HEK293 (cell line): ENCODE results near the gene PRXL2C.

ENCODE experiments used
- CTCF ChIA-PET: fragments of 350-600 bp; formaldehyde crosslinking; extraction: SDS; loops from one replicate; lab custom pipeline; 2021; ENCODE audit warnings: antibody characterized with exemption; lab: Yijun Ruan, JAX
- POLR2A ChIA-PET: fragments of 300-600 bp; formaldehyde crosslinking; extraction: SDS; loops from one replicate; lab custom pipeline; 2020; ENCODE audit warnings: antibody characterized with exemption, inconsistent platforms; lab: Yijun Ruan, JAX
- H3K27ac ChIP-seq: fragments of 200-500 bp; sonication (Bioruptor generic); 2 replicates; pipeline ENCODE4 v1.5.1; 2014; ENCODE audit warnings: low read depth, low read length, control low read depth, inconsistent platforms; ENCODE audit errors: extremely low read depth
- H3K36me3 ChIP-seq, 2 experiments: fragments of 200-500 bp in 1 of 2; sonication (Bioruptor generic) in 1 of 2; 1 replicate in 1 of 2; 2 replicates in 1 of 2; pipeline ENCODE4 v1.5.1; 2014 to 2017; ENCODE audit warnings: inconsistent platforms in 2 of 2, low read length in 2 of 2; ENCODE audit not compliant: control insufficient read depth in 2 of 2, insufficient read depth in 1 of 2
- H3K4me1 ChIP-seq: fragments of 200-500 bp; sonication (Bioruptor generic); 2 replicates; pipeline ENCODE4 v1.5.1; 2014; ENCODE audit warnings: mild to moderate bottlenecking, low read length, inconsistent platforms; ENCODE audit not compliant: control insufficient read depth, insufficient read depth
- H3K4me3 ChIP-seq: 2 replicates; pipeline ENCODE4 v1.5.1; 2011; ENCODE audit warnings: low read depth, mild to moderate bottlenecking, control low read depth, low read length, moderate library complexity
- H3K9me3 ChIP-seq: fragments of 200-500 bp; sonication (Bioruptor generic); 2 replicates; pipeline ENCODE4 v1.5.1; 2014; ENCODE audit warnings: low read depth, low read length, inconsistent platforms; ENCODE audit not compliant: control insufficient read depth, insufficient read depth
- GFI1B ChIP-seq: fragments of 450-650 bp; formaldehyde crosslinking; IDR thresholded peaks from 2 replicates; pipeline ENCODE4 v1.5.1; 2016; ENCODE audit warnings: missing biosample characterization, missing genetic modification characterization
- HOXC10 ChIP-seq: sonication (generic); formaldehyde crosslinking; IDR thresholded peaks from 2 replicates; pipeline ENCODE4 v1.8.1; 2023; ENCODE audit warnings: mild to moderate bottlenecking, missing genetic modification reagents
- IKZF3 ChIP-seq: fragments of 450-650 bp; IDR thresholded peaks from 2 replicates; pipeline ENCODE4 v1.5.0; 2018; ENCODE audit warnings: missing biosample characterization, mild to moderate bottlenecking, missing genetic modification characterization, moderate library complexity
- OSR2 ChIP-seq: fragments of 450-650 bp; formaldehyde crosslinking; IDR thresholded peaks from 2 replicates; pipeline ENCODE4 v1.5.1; 2016; ENCODE audit warnings: missing biosample characterization, missing genetic modification characterization
- RBAK ChIP-seq: fragments of 450-650 bp; formaldehyde crosslinking; IDR thresholded peaks from 2 replicates; pipeline ENCODE4 v1.5.1; 2016; ENCODE audit warnings: missing biosample characterization, missing genetic modification characterization
- REPIN1 ChIP-seq: fragments of 450-650 bp; formaldehyde crosslinking; IDR thresholded peaks from 2 replicates; pipeline ENCODE4 v1.5.1; 2017; ENCODE audit warnings: missing biosample characterization, missing genetic modification characterization, low read depth
- WT1 ChIP-seq: fragments of 450-650 bp; formaldehyde crosslinking; IDR thresholded peaks from 2 replicates; pipeline ENCODE4 v1.5.1; 2016; ENCODE audit warnings: missing biosample characterization, missing genetic modification characterization
- ZBTB1 ChIP-seq: fragments of 450-650 bp; formaldehyde crosslinking; IDR thresholded peaks from 2 replicates; pipeline ENCODE4 v1.5.1; 2016; ENCODE audit warnings: missing biosample characterization, missing genetic modification characterization
- ZFP3 ChIP-seq: fragments of 450-650 bp; formaldehyde crosslinking; IDR thresholded peaks from 2 replicates; pipeline ENCODE4 v1.5.1; 2016; ENCODE audit warnings: low read depth, missing biosample characterization, missing genetic modification characterization
- ZNF138 ChIP-seq: fragments of 450-650 bp; formaldehyde crosslinking; IDR thresholded peaks from 2 replicates; pipeline ENCODE4 v1.5.1; 2016; ENCODE audit warnings: missing biosample characterization, missing genetic modification characterization, borderline replicate concordance
- ZNF175 ChIP-seq: fragments of 450-650 bp; formaldehyde crosslinking; IDR thresholded peaks from 2 replicates; pipeline ENCODE4 v1.5.1; 2016; ENCODE audit warnings: missing biosample characterization, missing genetic modification characterization
- ZNF24 ChIP-seq: fragments of 450-650 bp; formaldehyde crosslinking; IDR thresholded peaks from 2 replicates; pipeline ENCODE4 v1.5.1; 2016; ENCODE audit warnings: missing biosample characterization, missing genetic modification characterization
- ZNF302 ChIP-seq: fragments of 450-650 bp; formaldehyde crosslinking; IDR thresholded peaks from 2 replicates; pipeline ENCODE4 v1.5.1; 2016; ENCODE audit warnings: missing biosample characterization, missing genetic modification characterization, low read depth
- ZNF391 ChIP-seq: fragments of 450-650 bp; formaldehyde crosslinking; IDR thresholded peaks from 2 replicates; pipeline ENCODE4 v1.5.1; 2016; ENCODE audit warnings: low read depth, missing biosample characterization, missing genetic modification characterization, borderline replicate concordance
- ZNF48 ChIP-seq: fragments of 450-650 bp; formaldehyde crosslinking; IDR thresholded peaks from 2 replicates; pipeline ENCODE4 v1.5.1; 2016; ENCODE audit warnings: missing biosample characterization, missing genetic modification characterization
- ZNF549 ChIP-seq: fragments of 450-650 bp; IDR thresholded peaks from 2 replicates; pipeline ENCODE4 v1.5.1; 2018; ENCODE audit warnings: missing biosample characterization, missing genetic modification characterization, mild to moderate bottlenecking, inconsistent platforms, moderate library complexity
- ZNF660 ChIP-seq: fragments of 450-650 bp; IDR thresholded peaks from 2 replicates; pipeline ENCODE4 v1.5.1; 2018; ENCODE audit warnings: missing biosample characterization, mild to moderate bottlenecking, missing genetic modification characterization
- ZNF677 ChIP-seq: fragments of 450-650 bp; IDR thresholded peaks from 2 replicates; pipeline ENCODE4 v1.5.0; 2018; ENCODE audit warnings: missing biosample characterization, mild to moderate bottlenecking, missing genetic modification characterization, moderate library complexity
- ZNF701 ChIP-seq: fragments of 450-650 bp; formaldehyde crosslinking; IDR thresholded peaks from 2 replicates; pipeline ENCODE4 v1.5.1; 2016; ENCODE audit warnings: missing biosample characterization, missing genetic modification characterization
- ZNF747 ChIP-seq: fragments of 450-650 bp; formaldehyde crosslinking; IDR thresholded peaks from 2 replicates; pipeline ENCODE4 v1.5.1; 2016; ENCODE audit warnings: missing biosample characterization, missing genetic modification characterization
- ZNF837 ChIP-seq: fragments of 450-650 bp; formaldehyde crosslinking; IDR thresholded peaks from 2 replicates; pipeline ENCODE4 v1.5.1; 2016; ENCODE audit warnings: missing biosample characterization, missing genetic modification characterization
- TF ChIP-seq, protein P1 (sequence below): fragments of 450-650 bp; formaldehyde crosslinking; IDR thresholded peaks from 2 replicates; pipeline ENCODE4 v1.5.1; 2016; ENCODE audit warnings: missing biosample characterization, missing genetic modification characterization
- TF ChIP-seq, protein P2 (sequence below): fragments of 450-650 bp; formaldehyde crosslinking; IDR thresholded peaks from 2 replicates; pipeline ENCODE4 v1.5.1; 2016; ENCODE audit warnings: missing biosample characterization, missing genetic modification characterization
- TF ChIP-seq, protein P3 (sequence below): fragments of 450-650 bp; formaldehyde crosslinking; IDR thresholded peaks from 2 replicates; pipeline ENCODE4 v1.5.1; 2016; ENCODE audit warnings: missing biosample characterization, missing genetic modification characterization
- TF ChIP-seq, protein P4 (sequence below): fragments of 450-650 bp; formaldehyde crosslinking; IDR thresholded peaks from 2 replicates; pipeline ENCODE4 v1.5.1; 2017; ENCODE audit warnings: missing biosample characterization, missing genetic modification characterization
- TF ChIP-seq, protein P5 (sequence below): fragments of 450-650 bp; formaldehyde crosslinking; IDR thresholded peaks from 2 replicates; pipeline ENCODE4 v1.5.1; 2016; ENCODE audit warnings: missing biosample characterization, missing genetic modification characterization

Gene PRXL2C

DNA sequence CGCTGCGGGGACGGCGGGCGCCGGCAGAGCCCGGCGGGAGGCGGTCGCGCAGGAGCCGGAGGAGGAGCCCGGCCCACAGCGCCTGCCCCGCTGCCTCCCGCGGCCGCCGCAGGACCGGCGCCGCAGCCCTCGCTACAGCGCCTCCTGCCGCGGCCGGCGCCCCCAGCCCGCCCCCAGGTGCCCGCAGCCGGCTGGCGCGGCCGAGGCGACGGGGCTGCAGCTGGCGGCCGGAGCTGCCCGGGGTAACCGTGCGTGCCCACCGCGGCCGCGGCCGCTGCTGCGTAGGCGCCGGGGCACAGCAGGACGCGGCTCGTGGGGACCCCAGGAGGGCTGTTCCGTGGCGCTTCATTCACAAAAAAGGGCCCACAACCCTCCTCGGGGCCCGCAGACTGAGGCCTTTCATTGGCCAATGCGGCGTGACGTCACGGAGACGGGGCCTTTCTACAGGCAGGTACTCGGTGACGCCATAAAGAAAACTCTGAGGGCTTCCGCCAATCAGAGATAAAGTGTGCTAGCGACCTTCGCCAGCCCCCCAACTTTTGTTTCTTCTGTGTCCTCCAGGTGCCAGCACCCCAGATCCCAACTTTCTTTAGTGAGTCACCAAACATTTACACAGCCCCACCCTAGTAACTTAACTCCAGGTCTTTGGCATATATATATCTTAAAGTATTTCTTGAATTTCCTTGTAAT, 35.5 kb downstream of the PRXL2C start, which contains the start of gene CDC14B:
TSS of gene CDC14B (minus strand) at position 353 of the 690 bp plus-strand sequence. CDS start 465 bp downstream, outside the sequence.
- CTCF ChIA-PET, result interaction anchor here (0.6 to 2.5 kb wide), 4 partner anchors 17 to 304 kb away, joined by 3 to 5 read pairs (median 3); no protein-coding TSS in a partner anchor
- POLR2A ChIA-PET, result interaction anchor here (1.0 kb wide), 1 partner anchor 13 kb away, joined by 3 read pairs; no protein-coding TSS in a partner anchor
- no peaks in the 10 kb centered on the region for H3K36me3 ChIP-seq
- peak within 1 kb of the TSS; percentile 65; the same call in 1 of the 2 replicates for H3K27ac ChIP-seq
- H3K4me1 ChIP-seq, result peaks cover 6% of the 10 kb centered on the region
- peak within 1 kb of the TSS; percentile 64 for H3K4me3 ChIP-seq
- H3K9me3 ChIP-seq, result no peaks in the 10 kb centered on the region
- no peak for TF ChIP-seq ZNF747
- TF ChIP-seq, protein P1, sequence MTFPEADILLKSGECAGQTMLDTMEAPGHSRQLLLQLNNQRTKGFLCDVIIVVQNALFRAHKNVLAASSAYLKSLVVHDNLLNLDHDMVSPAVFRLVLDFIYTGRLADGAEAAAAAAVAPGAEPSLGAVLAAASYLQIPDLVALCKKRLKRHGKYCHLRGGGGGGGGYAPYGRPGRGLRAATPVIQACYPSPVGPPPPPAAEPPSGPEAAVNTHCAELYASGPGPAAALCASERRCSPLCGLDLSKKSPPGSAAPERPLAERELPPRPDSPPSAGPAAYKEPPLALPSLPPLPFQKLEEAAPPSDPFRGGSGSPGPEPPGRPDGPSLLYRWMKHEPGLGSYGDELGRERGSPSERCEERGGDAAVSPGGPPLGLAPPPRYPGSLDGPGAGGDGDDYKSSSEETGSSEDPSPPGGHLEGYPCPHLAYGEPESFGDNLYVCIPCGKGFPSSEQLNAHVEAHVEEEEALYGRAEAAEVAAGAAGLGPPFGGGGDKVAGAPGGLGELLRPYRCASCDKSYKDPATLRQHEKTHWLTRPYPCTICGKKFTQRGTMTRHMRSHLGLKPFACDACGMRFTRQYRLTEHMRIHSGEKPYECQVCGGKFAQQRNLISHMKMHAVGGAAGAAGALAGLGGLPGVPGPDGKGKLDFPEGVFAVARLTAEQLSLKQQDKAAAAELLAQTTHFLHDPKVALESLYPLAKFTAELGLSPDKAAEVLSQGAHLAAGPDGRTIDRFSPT (tag by site-specific recombination), result no peak
- TF ChIP-seq ZNF48 (tag by site-specific recombination), result no peak
- no peak for TF ChIP-seq ZNF175
- TF ChIP-seq ZNF837 (tag by site-specific recombination), result no peak
- TF ChIP-seq, protein P2, sequence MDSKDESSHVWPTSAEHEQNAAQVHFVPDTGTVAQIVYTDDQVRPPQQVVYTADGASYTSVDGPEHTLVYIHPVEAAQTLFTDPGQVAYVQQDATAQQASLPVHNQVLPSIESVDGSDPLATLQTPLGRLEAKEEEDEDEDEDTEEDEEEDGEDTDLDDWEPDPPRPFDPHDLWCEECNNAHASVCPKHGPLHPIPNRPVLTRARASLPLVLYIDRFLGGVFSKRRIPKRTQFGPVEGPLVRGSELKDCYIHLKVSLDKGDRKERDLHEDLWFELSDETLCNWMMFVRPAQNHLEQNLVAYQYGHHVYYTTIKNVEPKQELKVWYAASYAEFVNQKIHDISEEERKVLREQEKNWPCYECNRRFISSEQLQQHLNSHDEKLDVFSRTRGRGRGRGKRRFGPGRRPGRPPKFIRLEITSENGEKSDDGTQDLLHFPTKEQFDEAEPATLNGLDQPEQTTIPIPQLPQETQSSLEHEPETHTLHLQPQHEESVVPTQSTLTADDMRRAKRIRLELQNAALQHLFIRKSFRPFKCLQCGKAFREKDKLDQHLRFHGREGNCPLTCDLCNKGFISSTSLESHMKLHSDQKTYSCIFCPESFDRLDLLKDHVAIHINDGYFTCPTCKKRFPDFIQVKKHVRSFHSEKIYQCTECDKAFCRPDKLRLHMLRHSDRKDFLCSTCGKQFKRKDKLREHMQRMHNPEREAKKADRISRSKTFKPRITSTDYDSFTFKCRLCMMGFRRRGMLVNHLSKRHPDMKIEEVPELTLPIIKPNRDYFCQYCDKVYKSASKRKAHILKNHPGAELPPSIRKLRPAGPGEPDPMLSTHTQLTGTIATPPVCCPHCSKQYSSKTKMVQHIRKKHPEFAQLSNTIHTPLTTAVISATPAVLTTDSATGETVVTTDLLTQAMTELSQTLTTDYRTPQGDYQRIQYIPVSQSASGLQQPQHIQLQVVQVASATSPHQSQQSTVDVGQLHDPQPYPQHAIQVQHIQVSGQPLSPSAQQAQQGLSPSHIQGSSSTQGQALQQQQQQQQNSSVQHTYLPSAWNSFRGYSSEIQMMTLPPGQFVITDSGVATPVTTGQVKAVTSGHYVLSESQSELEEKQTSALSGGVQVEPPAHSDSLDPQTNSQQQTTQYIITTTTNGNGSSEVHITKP (tag by site-specific recombination), result no peak
- no peak for TF ChIP-seq REPIN1
- TF ChIP-seq, protein P3, sequence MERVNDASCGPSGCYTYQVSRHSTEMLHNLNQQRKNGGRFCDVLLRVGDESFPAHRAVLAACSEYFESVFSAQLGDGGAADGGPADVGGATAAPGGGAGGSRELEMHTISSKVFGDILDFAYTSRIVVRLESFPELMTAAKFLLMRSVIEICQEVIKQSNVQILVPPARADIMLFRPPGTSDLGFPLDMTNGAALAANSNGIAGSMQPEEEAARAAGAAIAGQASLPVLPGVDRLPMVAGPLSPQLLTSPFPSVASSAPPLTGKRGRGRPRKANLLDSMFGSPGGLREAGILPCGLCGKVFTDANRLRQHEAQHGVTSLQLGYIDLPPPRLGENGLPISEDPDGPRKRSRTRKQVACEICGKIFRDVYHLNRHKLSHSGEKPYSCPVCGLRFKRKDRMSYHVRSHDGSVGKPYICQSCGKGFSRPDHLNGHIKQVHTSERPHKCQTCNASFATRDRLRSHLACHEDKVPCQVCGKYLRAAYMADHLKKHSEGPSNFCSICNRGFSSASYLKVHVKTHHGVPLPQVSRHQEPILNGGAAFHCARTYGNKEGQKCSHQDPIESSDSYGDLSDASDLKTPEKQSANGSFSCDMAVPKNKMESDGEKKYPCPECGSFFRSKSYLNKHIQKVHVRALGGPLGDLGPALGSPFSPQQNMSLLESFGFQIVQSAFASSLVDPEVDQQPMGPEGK (tag by site-specific recombination), result 0 out of 2 replicates have a peak, but pooled peaks have one; percentile 17
- TF ChIP-seq ZNF302 (tag by site-specific recombination), result no peak
- TF ChIP-seq ZNF701 (tag by site-specific recombination), result no peak
- TF ChIP-seq ZBTB1 (tag by site-specific recombination), result no peak
- no peak for TF ChIP-seq HOXC10 (CRISPR knock-in tag)
- no peak for TF ChIP-seq ZNF677 (tag by site-specific recombination)
- no peak for TF ChIP-seq GFI1B (tag by site-specific recombination)
- TF ChIP-seq ZNF391 (tag by site-specific recombination), result no peak
- no peak for TF ChIP-seq ZNF660
- no peak for TF ChIP-seq ZNF138 (tag by site-specific recombination)
- TF ChIP-seq RBAK (tag by site-specific recombination), result no peak
- no peak for TF ChIP-seq IKZF3 (tag by site-specific recombination)
- TF ChIP-seq ZNF24 (tag by site-specific recombination), result no peak
- no peak for TF ChIP-seq WT1 (tag by site-specific recombination)
- TF ChIP-seq OSR2 (tag by site-specific recombination), result no peak
- no peak for TF ChIP-seq ZNF549
- TF ChIP-seq, protein P4, sequence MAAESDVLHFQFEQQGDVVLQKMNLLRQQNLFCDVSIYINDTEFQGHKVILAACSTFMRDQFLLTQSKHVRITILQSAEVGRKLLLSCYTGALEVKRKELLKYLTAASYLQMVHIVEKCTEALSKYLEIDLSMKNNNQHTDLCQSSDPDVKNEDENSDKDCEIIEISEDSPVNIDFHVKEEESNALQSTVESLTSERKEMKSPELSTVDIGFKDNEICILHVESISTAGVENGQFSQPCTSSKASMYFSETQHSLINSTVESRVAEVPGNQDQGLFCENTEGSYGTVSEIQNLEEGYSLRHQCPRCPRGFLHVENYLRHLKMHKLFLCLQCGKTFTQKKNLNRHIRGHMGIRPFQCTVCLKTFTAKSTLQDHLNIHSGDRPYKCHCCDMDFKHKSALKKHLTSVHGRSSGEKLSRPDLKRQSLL, result no peak
- TF ChIP-seq, protein P5, sequence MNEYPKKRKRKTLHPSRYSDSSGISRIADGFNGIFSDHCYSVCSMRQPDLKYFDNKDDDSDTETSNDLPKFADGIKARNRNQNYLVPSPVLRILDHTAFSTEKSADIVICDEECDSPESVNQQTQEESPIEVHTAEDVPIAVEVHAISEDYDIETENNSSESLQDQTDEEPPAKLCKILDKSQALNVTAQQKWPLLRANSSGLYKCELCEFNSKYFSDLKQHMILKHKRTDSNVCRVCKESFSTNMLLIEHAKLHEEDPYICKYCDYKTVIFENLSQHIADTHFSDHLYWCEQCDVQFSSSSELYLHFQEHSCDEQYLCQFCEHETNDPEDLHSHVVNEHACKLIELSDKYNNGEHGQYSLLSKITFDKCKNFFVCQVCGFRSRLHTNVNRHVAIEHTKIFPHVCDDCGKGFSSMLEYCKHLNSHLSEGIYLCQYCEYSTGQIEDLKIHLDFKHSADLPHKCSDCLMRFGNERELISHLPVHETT (tag by site-specific recombination), result no peak
- TF ChIP-seq ZFP3 (tag by site-specific recombination), result no peak
